Thyroid gland (tissue), 4 donors: ENCODE measurements around the gene ADORA2A. TPM values are rescaled to one million over a fixed set of nuclear protein-coding genes. Genes with fewer than 3 reads are reported as not detected.

Source experiments
- DNase-seq, 2 donors: peaks; one replicate each; pipeline ENCODE4 v3.0.0-alpha.2; 2019
- H3K27ac ChIP-seq, 3 donors: fragments of 200-600 bp; sonication (generic); 1 replicate in 2 of 3; 2 replicates in 1 of 3; pipeline ENCODE4 v1.5.1; 2016 to 2019; ENCODE audit warnings: mild to moderate bottlenecking in 1 of 3, moderate library complexity in 1 of 3
- H3K27me3 ChIP-seq: fragments of 200-600 bp; sonication (generic); one replicate; pipeline ENCODE4 v1.5.1; 2019
- H3K36me3 ChIP-seq, 2 donors: fragments of 200-600 bp; sonication (generic); one replicate each; pipeline ENCODE4 v1.5.1; 2016 to 2019
- H3K4me1 ChIP-seq, 2 donors: fragments of 200-600 bp; sonication (generic); one replicate each; pipeline ENCODE4 v1.5.1; 2017 to 2019
- H3K4me3 ChIP-seq, 3 donors: fragments of 200-600 bp; sonication (generic); replicated peaks in 1 of 3; 1 replicate in 2 of 3; 2 replicates in 1 of 3; pipeline ENCODE4 v1.5.1; 2016; ENCODE audit warnings: mild to moderate bottlenecking in 1 of 3
- H3K9me3 ChIP-seq: fragments of 200-600 bp; sonication (generic); one replicate; pipeline ENCODE4 v1.5.1; 2017
- POLR2A ChIP-seq, 2 donors: fragments of 450-650 bp; IDR thresholded peaks; one replicate each; pipeline ENCODE4 v1.6.1; 2017; ENCODE audit warnings: antibody characterized with exemption in 2 of 2, mild to moderate bottlenecking in 2 of 2, moderate library complexity in 1 of 2
- WGBS, 2 donors: methylation state at CpG; one replicate each; pipeline ENCODE4 v1.1.5; 2017; 5-methylcytosine and 5-hydroxymethylcytosine counted together
- intact Hi-C: fragments of 100-400 bp; cut with DNase I; formaldehyde crosslinking; loops from one replicate; pipeline ENCODE4 v1.15.1; 2023
- total RNA-seq, 4 donors: library from RNA; depleted of rRNA; stranded (reverse); fragments of >200 nt; gene quantifications; one replicate each; pipeline ENCODE4 v1.2.3, GENCODE V29; 2016
- TF ChIP-seq, protein P1 (sequence below), 6 experiments: fragments of 200-600 bp in 3 of 6; fragments of 450-650 bp in 3 of 6; sonication (generic) in 3 of 6; IDR thresholded peaks; one replicate each; pipeline ENCODE4 v1.5.1; 2016 to 2019; ENCODE audit warnings: antibody characterized with exemption in 6 of 6, mild to moderate bottlenecking in 2 of 6, inconsistent platforms in 1 of 6, moderate library complexity in 1 of 6

The ADORA2A gene
- total RNA-seq, 4 donors from 2014 or later = 1.4 to 3.0 (median 2.5) TPM

- Histone ChIP-seq H3K27me3 (no peaks in the 10 kb centered on the region), H3K9me3 (no peaks in the 10 kb centered on the region), H3K4me3 (no peak overlapping the region), H3K4me1 (no peaks in the 10 kb centered on the region), H3K27ac (no peak overlapping the region), H3K36me3 (no peaks in the 10 kb centered on the region)
- DNase-seq = no peak
- WGBS, 2 donors = 81 to 86% methylated on average over 8 of the region's 8 CpGs
- intact Hi-C loops = no loop called here
- TF ChIP-seq, protein P1, sequence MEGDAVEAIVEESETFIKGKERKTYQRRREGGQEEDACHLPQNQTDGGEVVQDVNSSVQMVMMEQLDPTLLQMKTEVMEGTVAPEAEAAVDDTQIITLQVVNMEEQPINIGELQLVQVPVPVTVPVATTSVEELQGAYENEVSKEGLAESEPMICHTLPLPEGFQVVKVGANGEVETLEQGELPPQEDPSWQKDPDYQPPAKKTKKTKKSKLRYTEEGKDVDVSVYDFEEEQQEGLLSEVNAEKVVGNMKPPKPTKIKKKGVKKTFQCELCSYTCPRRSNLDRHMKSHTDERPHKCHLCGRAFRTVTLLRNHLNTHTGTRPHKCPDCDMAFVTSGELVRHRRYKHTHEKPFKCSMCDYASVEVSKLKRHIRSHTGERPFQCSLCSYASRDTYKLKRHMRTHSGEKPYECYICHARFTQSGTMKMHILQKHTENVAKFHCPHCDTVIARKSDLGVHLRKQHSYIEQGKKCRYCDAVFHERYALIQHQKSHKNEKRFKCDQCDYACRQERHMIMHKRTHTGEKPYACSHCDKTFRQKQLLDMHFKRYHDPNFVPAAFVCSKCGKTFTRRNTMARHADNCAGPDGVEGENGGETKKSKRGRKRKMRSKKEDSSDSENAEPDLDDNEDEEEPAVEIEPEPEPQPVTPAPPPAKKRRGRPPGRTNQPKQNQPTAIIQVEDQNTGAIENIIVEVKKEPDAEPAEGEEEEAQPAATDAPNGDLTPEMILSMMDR (IDR thresholded peaks at IDR 0.05) = no peak
- no peak for TF ChIP-seq POLR2A (IDR thresholded peaks at IDR 0.05)
Measured at GRCh38 chr22:24442352-24442744, 14.9 kb downstream of the ADORA2A start.

DNA sequence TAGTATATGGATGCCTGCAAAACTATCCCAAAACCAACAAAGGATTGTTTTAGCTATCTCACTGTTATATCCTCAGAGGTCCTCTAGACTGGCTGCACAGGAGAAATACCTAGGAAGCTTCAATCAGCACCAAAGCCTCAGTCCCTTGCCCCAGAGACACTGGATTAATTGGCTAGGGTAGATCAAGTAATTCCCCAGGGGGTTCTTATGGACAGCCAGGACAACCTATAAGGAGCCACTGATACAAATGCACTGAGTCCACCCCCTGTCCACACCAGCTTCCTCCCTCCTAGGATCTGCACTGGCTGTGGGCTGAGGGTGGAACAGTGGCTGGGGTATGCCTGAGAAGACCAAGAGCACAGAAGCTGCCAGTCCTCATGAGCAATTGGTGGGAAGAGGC is 16.3 kb downstream of the ADORA2A start:
- no peak overlapping the region for H3K27ac ChIP-seq
- H3K9me3 ChIP-seq = no peaks in the 10 kb centered on the region
- H3K36me3 ChIP-seq = no peaks in the 10 kb centered on the region
- no peaks in the 10 kb centered on the region for H3K27me3 ChIP-seq
- H3K4me1 ChIP-seq = no peaks in the 10 kb centered on the region
- no peak overlapping the region for H3K4me3 ChIP-seq
- intact Hi-C loops = no loop called here
- no peak for TF ChIP-seq POLR2A (IDR thresholded peaks at IDR 0.05)
- TF ChIP-seq, protein P1 (IDR thresholded peaks at IDR 0.05) = no peak
- no peak for DNase-seq

GRCh38 chr22:24444251-24444650 is 16.9 kb downstream of the ADORA2A start:
- no peaks in the 10 kb centered on the region for H3K36me3 ChIP-seq
- no peak overlapping the region for H3K27ac ChIP-seq
- H3K4me1 ChIP-seq = no peaks in the 10 kb centered on the region
- intact Hi-C loops = no loop called here
- no peaks in the 10 kb centered on the region for H3K9me3 ChIP-seq
- 97 to 100% methylated on average over 3 of the region's 3 CpGs for WGBS, 2 donors
- H3K27me3 ChIP-seq = no peaks in the 10 kb centered on the region
- no peak for DNase-seq
- no peak overlapping the region for H3K4me3 ChIP-seq
- TF ChIP-seq POLR2A (IDR thresholded peaks at IDR 0.05) = no peak
- TF ChIP-seq, protein P1 (IDR thresholded peaks at IDR 0.05) = no peak

DNA sequence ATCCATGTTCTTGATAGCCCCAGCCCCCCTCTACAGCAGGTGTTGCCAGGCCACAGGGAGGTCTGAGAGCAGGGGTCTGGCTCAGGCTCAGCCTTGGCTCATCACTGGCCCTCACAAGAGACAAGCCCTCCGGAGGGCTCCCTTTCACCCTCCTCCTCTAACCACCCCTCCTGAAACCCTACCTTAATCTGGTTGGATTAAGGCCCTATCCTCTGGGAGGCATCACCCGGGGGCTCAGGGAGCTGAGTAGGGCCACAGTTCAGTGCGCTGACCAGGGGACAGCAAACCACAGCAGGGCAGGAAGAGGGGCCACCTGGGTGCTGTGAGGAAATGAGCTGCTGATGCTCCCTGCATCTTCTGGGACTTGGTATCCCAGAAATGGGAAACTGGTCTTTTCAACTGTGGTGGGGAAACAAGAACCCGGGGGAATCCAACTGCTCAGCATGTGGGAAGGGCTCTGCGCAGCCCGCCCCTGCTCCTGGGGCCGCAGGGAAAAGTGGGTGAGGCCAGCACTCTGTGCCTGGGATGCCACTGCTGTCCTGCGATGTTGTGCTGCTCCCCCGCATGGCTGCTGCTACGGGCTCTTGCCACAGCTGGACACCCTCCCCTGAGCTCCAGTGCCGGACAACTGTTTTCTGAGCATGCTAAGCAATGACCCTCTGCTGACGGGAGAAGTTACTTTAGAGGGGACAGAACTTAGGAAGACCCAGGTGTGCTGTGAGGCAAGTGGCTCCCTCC is 17.5 kb downstream of the ADORA2A start:
- no peak for TF ChIP-seq POLR2A (IDR thresholded peaks at IDR 0.05)
- TF ChIP-seq, protein P1 (IDR thresholded peaks at IDR 0.05) = no peak
- WGBS, 2 donors = 76 to 77% methylated on average over 11 to 12 of the region's 12 CpGs
- intact Hi-C loops = no loop called here

GRCh38 chr22:24445481-24446259 is 18.3 kb downstream of the ADORA2A start:
- Histone ChIP-seq H3K4me3 (no peak overlapping the region), H3K27ac (no peak overlapping the region), H3K36me3 (no peaks in the 10 kb centered on the region), H3K4me1 (peaks cover 0 to 3% of the 10 kb centered on the region in 2 donors), H3K9me3 (no peaks in the 10 kb centered on the region), H3K27me3 (no peaks in the 10 kb centered on the region)
- intact Hi-C loops = no loop called here
- 74 to 78% methylated on average over 11 of the region's 11 CpGs for WGBS, 2 donors
- no peak for DNase-seq
- TF ChIP-seq POLR2A (IDR thresholded peaks at IDR 0.05) = no peak
- TF ChIP-seq, protein P1 (IDR thresholded peaks at IDR 0.05) = no peak

More for the DNA sequence above, 17.5 kb downstream of the ADORA2A start:
- Histone ChIP-seq H3K4me3 (no peak overlapping the region), H3K9me3 (no peaks in the 10 kb centered on the region), H3K4me1 (no peaks in the 10 kb centered on the region), H3K27ac (no peak overlapping the region), H3K27me3 (no peaks in the 10 kb centered on the region), H3K36me3 (no peaks in the 10 kb centered on the region)
- no peak for DNase-seq
